ENCODE measurements around the gene BACE2.

BACE2 gene

DNA sequence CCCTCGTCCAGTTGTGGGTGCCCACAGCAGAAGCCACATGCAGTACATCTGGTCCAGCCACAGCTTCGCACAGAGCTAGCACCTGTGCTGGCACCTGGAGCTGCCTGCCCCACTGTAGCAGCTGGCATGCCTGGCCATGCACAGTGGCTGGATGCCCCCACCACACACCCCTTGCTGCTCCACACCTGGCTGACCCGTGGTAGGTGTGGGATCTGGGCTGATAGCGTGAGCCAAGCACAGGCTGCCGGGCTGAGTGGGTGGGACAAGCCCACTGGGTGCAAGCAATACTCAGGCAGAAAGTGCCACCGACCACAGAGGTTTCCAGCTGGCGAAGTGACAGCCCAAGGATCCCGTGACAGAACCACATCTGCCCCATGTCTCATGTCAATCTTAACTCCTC lies 30.6 kb upstream of the BACE2 start:
- Histone ChIP-seq H3K4me3 (ENCODE audit: extremely low read depth, insufficient read depth, low read length, poor library complexity, severe bottlenecking) (no peak overlapping the region), H3K9me3 (ENCODE audit: control insufficient read depth, low read length) (peaks cover 6% of the 10 kb centered on the region), H3K27ac (ENCODE audit: low read depth, low read length, severe bottlenecking) (no peak overlapping the region), H3K4me1 (ENCODE audit: control insufficient read depth, insufficient read depth, low read length, poor library complexity, severe bottlenecking) (no peaks in the 10 kb centered on the region), H3K36me3 (ENCODE audit: control insufficient read depth, insufficient read depth, low read length) (no peaks in the 10 kb centered on the region)
- WGBS, 2 experiments (ENCODE audit: insufficient coverage in 2 of 2): 91 to 94% methylated on average over 7 of the region's 8 CpGs

DNA sequence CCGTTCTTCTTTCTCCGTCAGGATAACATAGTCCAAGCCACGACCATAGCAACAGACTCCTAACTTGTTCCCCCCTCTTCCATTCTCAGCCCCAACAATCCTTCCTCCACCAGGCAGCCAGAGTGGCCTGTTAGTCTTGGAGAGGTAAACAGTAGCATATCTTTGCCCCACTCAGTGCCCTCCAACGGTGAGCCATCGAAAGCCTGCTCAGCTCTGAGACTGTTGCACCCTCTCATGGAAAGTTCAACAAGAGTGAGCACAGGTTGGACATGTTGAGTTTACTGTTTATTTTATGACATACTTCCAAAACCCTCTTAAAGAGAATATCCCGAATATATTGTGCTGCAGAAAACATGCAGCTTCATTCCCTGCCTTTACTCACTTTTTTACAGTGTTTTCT lies 30.1 kb upstream of the BACE2 start:
- Histone ChIP-seq H3K27ac (ENCODE audit: low read depth, low read length, severe bottlenecking) (no peak overlapping the region), H3K4me3 (ENCODE audit: extremely low read depth, insufficient read depth, low read length, poor library complexity, severe bottlenecking) (no peak overlapping the region), H3K4me1 (ENCODE audit: control insufficient read depth, insufficient read depth, low read length, poor library complexity, severe bottlenecking) (no peaks in the 10 kb centered on the region), H3K36me3 (ENCODE audit: control insufficient read depth, insufficient read depth, low read length) (no peaks in the 10 kb centered on the region), H3K9me3 (ENCODE audit: control insufficient read depth, low read length) (peaks cover 6% of the 10 kb centered on the region)
- 94 to 100% methylated on average over 2 to 3 of the region's 6 CpGs for WGBS, 2 experiments (ENCODE audit: insufficient coverage in 2 of 2)

DNA sequence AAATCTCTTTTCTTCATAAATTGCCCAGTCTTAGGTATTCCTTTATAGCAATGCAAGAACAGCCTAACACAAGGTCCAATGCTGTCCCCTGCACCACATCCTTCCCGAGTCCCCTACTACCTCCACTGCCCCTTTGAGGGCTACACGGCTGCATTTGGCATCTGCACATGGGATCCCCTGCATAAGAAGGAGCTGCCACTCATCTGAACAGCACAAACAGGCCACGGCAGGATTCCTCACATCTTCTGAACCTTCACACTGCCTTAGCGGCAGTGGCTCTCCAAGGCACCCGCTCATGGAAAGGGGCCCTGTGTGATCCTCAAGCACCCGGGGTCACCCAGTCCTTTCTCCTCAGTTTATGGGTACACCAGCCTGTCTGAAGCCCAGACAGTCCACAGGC lies 29.2 kb upstream of the BACE2 start:
- 84 to 93% methylated on average over 5 to 6 of the region's 6 CpGs for WGBS, 2 experiments (ENCODE audit: insufficient coverage in 2 of 2)
- H3K36me3 ChIP-seq (ENCODE audit: control insufficient read depth, insufficient read depth, low read length): no peaks in the 10 kb centered on the region
- peaks cover 6% of the 10 kb centered on the region for H3K9me3 ChIP-seq (ENCODE audit: control insufficient read depth, low read length)

DNA sequence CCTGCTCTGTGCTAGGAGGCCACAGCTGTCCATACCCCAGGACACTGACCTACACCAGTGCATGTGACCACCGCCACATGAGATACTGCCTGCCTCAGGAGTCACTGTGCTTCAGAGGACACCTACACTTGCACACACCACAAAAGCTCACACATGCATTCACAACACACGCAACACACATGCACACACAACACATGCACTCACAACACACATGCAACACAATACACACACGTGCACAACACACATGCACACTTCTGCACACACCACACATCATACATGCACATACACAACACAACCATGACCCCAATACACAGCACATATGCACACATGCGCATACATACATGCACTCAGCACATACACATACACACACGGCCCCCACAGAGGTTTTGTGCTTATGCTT lies 28.7 kb upstream of the BACE2 start:
- 83 to 87% methylated on average over 4 to 5 of the region's 5 CpGs for WGBS, 2 experiments (ENCODE audit: insufficient coverage in 2 of 2)
- no peak overlapping the region for H3K4me3 ChIP-seq (ENCODE audit: extremely low read depth, insufficient read depth, low read length, poor library complexity, severe bottlenecking)
- H3K27ac ChIP-seq (ENCODE audit: low read depth, low read length, severe bottlenecking): no peak overlapping the region
- H3K4me1 ChIP-seq (ENCODE audit: control insufficient read depth, insufficient read depth, low read length, poor library complexity, severe bottlenecking): no peaks in the 10 kb centered on the region
- no peaks in the 10 kb centered on the region for H3K36me3 ChIP-seq (ENCODE audit: control insufficient read depth, insufficient read depth, low read length)
- peaks cover 6% of the 10 kb centered on the region for H3K9me3 ChIP-seq (ENCODE audit: control insufficient read depth, low read length)

More for the DNA sequence above, 29.2 kb upstream of the BACE2 start:
- H3K27ac ChIP-seq (ENCODE audit: low read depth, low read length, severe bottlenecking): no peak overlapping the region
- H3K4me3 ChIP-seq (ENCODE audit: extremely low read depth, insufficient read depth, low read length, poor library complexity, severe bottlenecking): no peak overlapping the region
- H3K4me1 ChIP-seq (ENCODE audit: control insufficient read depth, insufficient read depth, low read length, poor library complexity, severe bottlenecking): no peaks in the 10 kb centered on the region

DNA sequence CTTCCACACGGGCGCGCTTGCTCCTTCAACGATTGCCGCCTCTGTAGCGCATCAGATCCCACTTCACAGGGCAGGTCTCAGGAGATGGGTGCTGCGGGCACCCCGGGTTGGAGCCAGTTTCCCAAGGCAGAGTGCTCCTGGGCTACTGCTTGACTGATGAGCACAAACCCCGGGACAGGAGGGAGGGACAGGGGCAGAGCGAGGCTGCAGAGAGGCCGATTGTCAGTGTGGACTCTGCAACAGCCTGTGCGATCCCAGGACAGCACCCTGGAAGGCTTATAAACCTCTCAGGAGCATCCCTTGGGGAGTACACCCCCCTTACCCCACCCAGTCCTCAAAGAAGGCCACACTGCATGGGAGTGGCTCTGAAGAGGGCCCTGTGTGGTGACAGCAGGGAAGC lies 28.0 kb upstream of the BACE2 start:
- H3K27ac ChIP-seq (ENCODE audit: low read depth, low read length, severe bottlenecking): no peak overlapping the region
- 91 to 98% methylated on average over 9 to 11 of the region's 12 CpGs for whole genome bisulfite sequencing, 2 experiments (ENCODE audit: insufficient coverage in 2 of 2)
- peaks cover 6% of the 10 kb centered on the region for H3K9me3 ChIP-seq (ENCODE audit: control insufficient read depth, low read length)
- no peaks in the 10 kb centered on the region for H3K36me3 ChIP-seq (ENCODE audit: control insufficient read depth, insufficient read depth, low read length)
- H3K4me3 ChIP-seq (ENCODE audit: extremely low read depth, insufficient read depth, low read length, poor library complexity, severe bottlenecking): no peak overlapping the region
- H3K4me1 ChIP-seq (ENCODE audit: control insufficient read depth, insufficient read depth, low read length, poor library complexity, severe bottlenecking): no peaks in the 10 kb centered on the region

DNA sequence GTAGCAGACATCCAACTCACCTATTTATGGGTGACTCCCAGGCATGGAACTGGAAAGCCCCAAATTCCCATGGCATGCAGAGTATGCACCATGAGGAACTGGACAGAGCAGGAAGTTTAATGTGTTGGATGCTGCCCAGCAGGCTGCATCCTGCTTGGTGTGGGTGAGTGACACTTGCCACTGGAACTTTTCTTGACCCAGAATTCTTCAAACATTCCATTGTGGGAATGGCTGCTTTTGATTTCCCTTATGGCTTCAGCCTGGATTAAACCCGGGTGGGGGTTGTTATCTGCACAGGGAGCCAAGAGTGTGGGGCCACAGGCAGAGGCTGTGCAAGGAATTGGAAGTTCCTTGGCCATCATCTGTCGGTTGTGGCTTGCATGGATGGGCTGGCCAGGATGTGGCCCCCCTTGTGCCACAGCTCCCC lies 26.9 kb upstream of the BACE2 start:
- Histone ChIP-seq H3K4me1 (ENCODE audit: control insufficient read depth, insufficient read depth, low read length, poor library complexity, severe bottlenecking) (no peaks in the 10 kb centered on the region), H3K27ac (ENCODE audit: low read depth, low read length, severe bottlenecking) (no peak overlapping the region), H3K9me3 (ENCODE audit: control insufficient read depth, low read length) (peaks cover 6% of the 10 kb centered on the region), H3K36me3 (ENCODE audit: control insufficient read depth, insufficient read depth, low read length) (no peaks in the 10 kb centered on the region), H3K4me3 (ENCODE audit: extremely low read depth, insufficient read depth, low read length, poor library complexity, severe bottlenecking) (no peak overlapping the region)
- WGBS, 2 experiments (ENCODE audit: insufficient coverage in 2 of 2): 85 to 100% methylated on average over 1 to 2 of the region's 2 CpGs

DNA sequence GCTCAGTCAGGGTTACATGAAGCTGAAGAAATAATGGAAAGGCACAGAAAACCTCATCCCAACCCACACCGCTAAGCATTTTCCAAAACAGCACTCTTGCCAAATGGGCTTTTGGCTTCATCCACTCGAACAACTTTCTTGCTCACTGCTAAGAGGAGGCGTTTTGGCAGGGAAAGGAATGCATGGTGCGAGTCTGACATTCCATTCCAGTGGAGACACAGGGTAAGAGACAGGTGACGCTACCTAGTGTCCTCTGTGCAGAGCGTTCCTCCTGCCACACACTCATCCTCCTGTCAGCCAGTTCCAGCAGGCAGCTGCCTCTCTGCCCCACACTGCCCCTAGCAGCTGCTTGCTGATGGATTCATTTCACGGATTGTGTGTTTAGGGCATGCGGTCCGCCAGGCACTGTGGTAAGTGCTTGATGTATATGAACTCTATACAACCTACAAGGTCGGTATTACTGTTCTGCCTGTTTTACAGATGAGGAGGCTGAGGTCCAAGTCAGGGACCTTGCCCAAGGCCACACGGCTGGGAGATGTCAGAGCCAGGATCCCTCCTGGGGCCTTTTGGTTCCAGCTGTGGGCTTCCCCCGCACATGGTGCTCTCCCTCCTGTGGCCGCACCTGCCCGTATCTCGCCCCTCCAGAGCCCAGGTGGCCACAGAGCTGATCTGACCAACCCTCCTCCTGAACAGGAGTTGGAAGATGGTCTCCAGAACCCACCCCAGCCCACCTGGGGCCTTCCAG lies 25.7 kb upstream of the BACE2 start:
- H3K4me3 ChIP-seq (ENCODE audit: extremely low read depth, insufficient read depth, low read length, poor library complexity, severe bottlenecking): no peak overlapping the region
- H3K9me3 ChIP-seq (ENCODE audit: control insufficient read depth, low read length): peaks cover 6% of the 10 kb centered on the region
- H3K36me3 ChIP-seq (ENCODE audit: control insufficient read depth, insufficient read depth, low read length): no peaks in the 10 kb centered on the region
- no peak overlapping the region for H3K27ac ChIP-seq (ENCODE audit: low read depth, low read length, severe bottlenecking)
- H3K4me1 ChIP-seq (ENCODE audit: control insufficient read depth, insufficient read depth, low read length, poor library complexity, severe bottlenecking): no peaks in the 10 kb centered on the region
- WGBS, 2 experiments (ENCODE audit: insufficient coverage in 2 of 2): 69 to 88% methylated on average over 8 to 12 of the region's 15 CpGs

DNA sequence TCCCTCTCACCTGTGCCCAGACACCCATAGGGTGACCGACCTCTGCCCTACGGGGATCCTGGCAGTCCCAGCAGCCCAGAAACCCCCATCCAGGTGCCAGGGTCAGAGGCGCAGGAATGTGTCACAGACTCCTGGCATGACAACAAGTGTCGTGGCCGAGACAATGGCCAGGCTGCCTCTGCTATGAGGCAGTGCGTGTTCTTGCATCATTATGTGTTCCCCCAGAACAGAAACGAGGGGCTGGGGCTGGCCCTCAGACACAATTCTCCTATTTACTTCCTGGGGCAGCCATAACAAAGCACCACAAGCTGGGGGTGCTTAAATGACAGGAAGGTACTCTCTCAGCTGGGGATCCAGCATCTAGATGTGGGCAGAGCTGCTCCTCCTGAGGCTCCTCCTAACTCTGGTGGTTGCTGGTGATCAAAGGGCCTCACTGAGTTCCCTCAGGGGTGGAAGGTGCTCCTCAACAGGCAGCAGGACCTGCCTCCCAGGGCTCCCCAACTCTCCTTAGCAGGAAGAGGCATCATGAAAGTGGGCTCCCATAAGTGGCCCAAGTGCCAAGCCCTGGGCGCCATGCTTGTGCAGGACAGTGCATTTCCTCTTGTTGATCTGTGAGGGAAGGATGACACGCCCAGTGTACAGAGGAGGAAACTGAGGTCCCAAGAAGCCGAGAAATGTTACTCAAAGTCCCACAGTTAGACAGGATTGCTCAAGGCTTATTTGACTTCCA lies 24.2 kb upstream of the BACE2 start:
- Histone ChIP-seq H3K9me3 (ENCODE audit: control insufficient read depth, low read length) (peaks cover 1% of the 10 kb centered on the region), H3K27ac (ENCODE audit: low read depth, low read length, severe bottlenecking) (no peak overlapping the region), H3K4me1 (ENCODE audit: control insufficient read depth, insufficient read depth, low read length, poor library complexity, severe bottlenecking) (no peaks in the 10 kb centered on the region), H3K36me3 (ENCODE audit: control insufficient read depth, insufficient read depth, low read length) (no peaks in the 10 kb centered on the region), H3K4me3 (ENCODE audit: extremely low read depth, insufficient read depth, low read length, poor library complexity, severe bottlenecking) (no peak overlapping the region)
- 77 to 94% methylated on average over 9 of the region's 10 CpGs for WGBS, 2 experiments (ENCODE audit: insufficient coverage in 2 of 2)

DNA sequence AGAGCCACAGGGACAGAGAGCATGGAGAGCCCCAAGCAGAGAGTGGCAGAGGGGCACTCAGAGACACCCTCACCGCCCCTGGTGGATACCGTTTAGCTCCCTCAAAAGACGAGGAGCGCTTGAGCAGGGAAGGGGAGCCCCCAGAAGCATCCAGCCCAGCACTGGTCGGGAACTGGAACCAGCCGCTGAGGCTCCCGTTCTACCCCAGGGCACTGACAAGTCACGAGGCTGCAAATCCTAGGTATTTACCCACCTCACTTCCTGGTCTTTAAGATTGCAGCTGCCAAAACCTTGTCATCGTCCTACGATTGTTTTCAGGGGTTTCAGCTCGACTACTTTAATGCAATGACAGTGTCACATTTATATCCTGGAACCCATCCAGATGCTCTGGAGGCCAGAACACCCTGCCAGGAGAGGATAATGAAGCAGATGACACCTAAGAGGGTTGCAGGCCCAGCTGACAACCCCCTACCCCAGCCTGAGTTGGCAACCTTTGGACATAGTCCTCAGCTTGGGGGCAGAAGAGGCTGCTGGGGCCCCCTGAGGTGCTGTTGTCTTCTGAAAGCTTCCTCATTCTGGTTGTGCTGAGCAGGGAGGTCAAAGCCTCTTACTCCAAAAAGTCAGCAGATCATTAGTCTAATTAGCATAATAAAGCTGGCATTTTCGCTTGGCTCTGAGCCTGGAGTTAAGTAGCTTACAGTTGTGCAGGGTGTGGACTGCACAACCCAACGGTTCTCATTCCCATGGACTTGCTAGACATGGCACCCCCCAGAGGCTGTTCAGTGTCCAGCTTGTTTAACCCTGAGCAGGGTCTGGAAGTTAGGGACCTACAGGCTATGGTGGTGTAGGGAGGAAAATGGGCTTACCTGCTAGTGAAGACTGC lies 20.6 kb upstream of the BACE2 start:
- WGBS, 2 experiments (ENCODE audit: insufficient coverage in 2 of 2): 78 to 88% methylated on average over 11 to 13 of the region's 13 CpGs
- Histone ChIP-seq H3K4me1 (ENCODE audit: control insufficient read depth, insufficient read depth, low read length, poor library complexity, severe bottlenecking) (no peaks in the 10 kb centered on the region), H3K9me3 (ENCODE audit: control insufficient read depth, low read length) (no peaks in the 10 kb centered on the region), H3K36me3 (ENCODE audit: control insufficient read depth, insufficient read depth, low read length) (no peaks in the 10 kb centered on the region), H3K27ac (ENCODE audit: low read depth, low read length, severe bottlenecking) (no peak overlapping the region), H3K4me3 (ENCODE audit: extremely low read depth, insufficient read depth, low read length, poor library complexity, severe bottlenecking) (no peak overlapping the region)

DNA sequence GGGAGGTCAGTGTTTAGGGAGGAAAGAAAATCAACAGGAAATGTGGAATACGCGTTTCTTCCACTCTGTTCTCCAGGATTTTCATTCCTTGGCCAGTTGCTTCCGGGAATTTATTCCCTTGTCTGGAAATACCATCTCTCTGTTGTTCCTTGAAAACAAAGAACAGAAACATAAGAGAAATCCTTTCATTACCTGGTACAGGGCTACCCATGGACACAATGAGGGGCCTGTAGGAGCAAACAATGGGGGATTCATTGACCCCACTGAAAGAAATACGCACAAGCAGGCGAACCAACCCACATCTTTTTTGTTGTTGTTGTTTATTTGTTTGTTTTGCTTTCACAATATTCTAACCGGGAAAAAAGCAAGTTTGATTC lies 20.0 kb upstream of the BACE2 start:
- Histone ChIP-seq H3K9me3 (ENCODE audit: control insufficient read depth, low read length) (no peaks in the 10 kb centered on the region), H3K36me3 (ENCODE audit: control insufficient read depth, insufficient read depth, low read length) (no peaks in the 10 kb centered on the region), H3K4me3 (ENCODE audit: extremely low read depth, insufficient read depth, low read length, poor library complexity, severe bottlenecking) (no peak overlapping the region), H3K4me1 (ENCODE audit: control insufficient read depth, insufficient read depth, low read length, poor library complexity, severe bottlenecking) (no peaks in the 10 kb centered on the region), H3K27ac (ENCODE audit: low read depth, low read length, severe bottlenecking) (no peak overlapping the region)
- 85 to 91% methylated on average over 4 of the region's 6 CpGs for WGBS, 2 experiments (ENCODE audit: insufficient coverage in 2 of 2)
